Fibroblast of lung (primary cell): ENCODE results near the gene ME2.

Experiments
- CTCF ChIP-seq, 2 donors: IDR thresholded peaks in 1 of 2; conservative IDR thresholded peaks in 1 of 2; 1 replicate in 1 of 2; 2 replicates in 1 of 2; pipeline ENCODE4 v1.5.1; 2011 to 2012; ENCODE audit warnings: low read length in 2 of 2, control low read depth in 1 of 2, inconsistent platforms in 1 of 2, low read depth in 1 of 2, mild to moderate bottlenecking in 1 of 2
- EZH2 ChIP-seq: IDR thresholded peaks from 2 replicates; pipeline ENCODE4 v1.5.1; 2012; ENCODE audit warnings: low read length, control low read depth, mild to moderate bottlenecking; ENCODE audit errors: missing control alignments

- TF ChIP-seq CTCF (conservative IDR thresholded peaks at IDR 0.05 in 1 of 2, IDR thresholded peaks at IDR 0.05 in 1 of 2; ENCODE audit: low read depth in 1 of 2, low read length in 2 of 2) (no peak), EZH2 (no peak)
These were observed 30.8 kb upstream of the ME2 start for GRCh38 chr18:50848061-50848551.
